K562 (cell line): ENCODE results near the gene TAS1R3. TPM values are rescaled to one million over a fixed set of nuclear protein-coding genes. Genes with fewer than 3 reads are reported as not detected.

Experiments
- CHD1 ChIP-seq: fragments of 200-600 bp; sonication (generic); IDR thresholded peaks from one replicate; pipeline ENCODE4 v1.6.1; 2012; ENCODE audit warnings: mild to moderate bottlenecking, moderate library complexity, low read length, inconsistent platforms
- CHD2 ChIP-seq: IDR thresholded peaks from 2 replicates; pipeline ENCODE4 v1.6.1; 2011; ENCODE audit warnings: low read depth, low read length
- ETS1 ChIP-seq: conservative IDR thresholded peaks from 2 replicates; pipeline ENCODE4 v1.6.1; 2011; ENCODE audit warnings: low read depth, mild to moderate bottlenecking, low read length; ENCODE audit not compliant: control insufficient read depth
- NFRKB ChIP-seq: fragments of 450-650 bp; IDR thresholded peaks from 2 replicates; pipeline ENCODE4 v1.6.1; 2016; ENCODE audit warnings: low read depth
- SAFB ChIP-seq: fragments of 200-400 bp; formaldehyde crosslinking; IDR thresholded peaks from 2 replicates; pipeline ENCODE4 v1.6.1; 2017; ENCODE audit warnings: low read depth, low read length, borderline replicate concordance
- TOE1 ChIP-seq, 2 experiments: fragments of 450-650 bp in 1 of 2; sonication (generic) in 1 of 2; formaldehyde crosslinking in 1 of 2; IDR thresholded peaks; 2 replicates each; pipeline versions ENCODE4 v1.7.1 to v1.8.0; 2016 to 2022; ENCODE audit warnings: borderline replicate concordance in 2 of 2, mild to moderate bottlenecking in 2 of 2, antibody characterized with exemption in 1 of 2, inconsistent platforms in 1 of 2, low read depth in 1 of 2, missing genetic modification reagents in 1 of 2, moderate library complexity in 1 of 2
- ZBED1 ChIP-seq: IDR thresholded peaks from 2 replicates; pipeline ENCODE4 v1.6.1; 2014
- ZBTB43 ChIP-seq: sonication (generic); formaldehyde crosslinking; IDR thresholded peaks from 2 replicates; pipeline ENCODE4 v1.8.0; 2023; ENCODE audit warnings: mild to moderate bottlenecking, missing genetic modification reagents
- ZBTB7A ChIP-seq: IDR thresholded peaks from 2 replicates; pipeline ENCODE4 v1.6.1; 2011; ENCODE audit warnings: low read depth, mild to moderate bottlenecking, low read length, moderate library complexity, borderline replicate concordance; ENCODE audit not compliant: control insufficient read depth
- ZNF224 ChIP-seq: sonication (generic); formaldehyde crosslinking; IDR thresholded peaks from 2 replicates; pipeline ENCODE4 v1.8.0; 2022; ENCODE audit warnings: mild to moderate bottlenecking, missing genetic modification reagents
- polyA plus RNA-seq, 8 experiments: library from polyadenylated mRNA; depleted of rRNA in 4 of 8; stranded (reverse) in 5 of 8; unstranded in 3 of 8; fragments of >200 nt; fragmentation: Nextera tagmentation in 2 of 8; fragmentation: Illumina TruSeq in 1 of 8; extraction: Ambion mirVana in 2 of 8; extraction: Trizol in 1 of 8; gene quantifications; 2 replicates each; pipeline versions ENCODE4 v1.2.1 to v1.2.3, GENCODE V29; 2011 to 2014; ENCODE audit warnings: inconsistent platforms in 1 of 8, missing spikeins in 1 of 8
- total RNA-seq, 7 experiments: library from RNA; depleted of rRNA in 6 of 7; stranded (reverse); fragments of >200 nt in 6 of 7; fragmentation: Illumina TruSeq in 2 of 7; extraction: Trizol in 2 of 7; gene quantifications; 2 replicates each; pipeline versions ENCODE4 v1.2.1 to v1.2.3, GENCODE V29; 2011 to 2021; ENCODE audit warnings: low replicate concordance in 1 of 7
- TF ChIP-seq, protein P1 (sequence below), 2 experiments: fragments of 450-650 bp in 1 of 2; sonication (generic) in 1 of 2; formaldehyde crosslinking; conservative IDR thresholded peaks; 2 replicates each; pipeline versions ENCODE4 v1.4.0 to v1.8.1; 2020 to 2022; ENCODE audit warnings: mild to moderate bottlenecking in 1 of 2, missing genetic modification reagents in 1 of 2
- TF ChIP-seq, protein P2 (sequence below): sonication (generic); formaldehyde crosslinking; IDR thresholded peaks from 2 replicates; pipeline ENCODE4 v1.8.1; 2022; ENCODE audit warnings: missing genetic modification reagents

The TAS1R3 gene
- total and polyA plus RNA-seq, 9 of the 15 experiments (the other 6 are each of a cell fraction or from before 2014, with no cell fraction given): 0.07 to 0.13 TPM; not detected in 7

DNA sequence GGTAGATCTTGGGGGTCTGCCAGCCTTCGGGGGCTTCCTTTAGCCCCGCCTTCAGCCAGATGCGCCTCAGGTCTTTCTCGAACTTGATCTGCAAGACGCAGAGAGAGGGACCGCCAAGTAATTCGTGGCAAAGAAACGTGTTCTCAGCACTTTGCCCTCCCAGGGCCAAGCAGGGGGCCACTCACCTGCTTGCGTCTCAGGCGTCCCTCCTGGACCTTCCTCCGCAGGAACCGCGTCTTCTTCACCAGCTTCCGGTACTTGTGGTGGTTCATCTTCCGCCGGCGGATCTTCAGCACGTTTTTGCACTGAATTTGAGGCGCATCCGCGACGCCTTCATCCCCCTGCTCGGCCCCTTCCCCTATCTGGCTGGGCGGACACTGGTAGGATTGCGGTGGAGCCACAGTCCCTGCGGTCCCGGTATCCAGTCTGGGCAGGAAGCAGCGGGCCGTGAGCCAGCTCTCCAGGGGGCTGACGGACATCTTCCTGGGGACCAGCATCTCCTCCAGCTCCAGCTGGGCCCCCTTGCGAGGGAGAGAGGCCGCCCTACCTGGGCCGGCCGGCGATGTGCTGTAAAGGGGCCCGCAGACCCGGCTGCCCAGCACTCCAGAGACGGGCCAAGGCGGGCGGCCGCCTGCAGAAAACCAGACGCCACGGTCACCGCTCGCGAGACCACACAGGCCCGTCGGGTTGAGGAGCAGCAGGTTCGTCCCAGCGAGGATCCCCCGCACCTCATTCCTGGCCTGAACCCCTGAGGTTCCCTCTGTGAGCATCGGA, 42.9 kb downstream of the TAS1R3 start (continued):
- TF ChIP-seq, protein P1, sequence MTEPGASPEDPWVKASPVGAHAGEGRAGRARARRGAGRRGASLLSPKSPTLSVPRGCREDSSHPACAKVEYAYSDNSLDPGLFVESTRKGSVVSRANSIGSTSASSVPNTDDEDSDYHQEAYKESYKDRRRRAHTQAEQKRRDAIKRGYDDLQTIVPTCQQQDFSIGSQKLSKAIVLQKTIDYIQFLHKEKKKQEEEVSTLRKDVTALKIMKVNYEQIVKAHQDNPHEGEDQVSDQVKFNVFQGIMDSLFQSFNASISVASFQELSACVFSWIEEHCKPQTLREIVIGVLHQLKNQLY (CRISPR knock-in tag; conservative IDR thresholded peaks at IDR 0.05): 0 out of 4 replicates have a peak, but pooled peaks of 1 of the 2 experiments have one; percentile 37
- TF ChIP-seq CHD2: peak; percentile 39; the same call in 1 of the 2 replicates
- peak; percentile 43; the same call in 1 of the 2 replicates for TF ChIP-seq ETS1
- 0 out of 2 replicates have a peak, but pooled peaks have one; percentile 6 for TF ChIP-seq ZNF224
- TF ChIP-seq ZBTB7A: peak; percentile 10; the same call in 1 of the 2 replicates
- TF ChIP-seq, protein P2, sequence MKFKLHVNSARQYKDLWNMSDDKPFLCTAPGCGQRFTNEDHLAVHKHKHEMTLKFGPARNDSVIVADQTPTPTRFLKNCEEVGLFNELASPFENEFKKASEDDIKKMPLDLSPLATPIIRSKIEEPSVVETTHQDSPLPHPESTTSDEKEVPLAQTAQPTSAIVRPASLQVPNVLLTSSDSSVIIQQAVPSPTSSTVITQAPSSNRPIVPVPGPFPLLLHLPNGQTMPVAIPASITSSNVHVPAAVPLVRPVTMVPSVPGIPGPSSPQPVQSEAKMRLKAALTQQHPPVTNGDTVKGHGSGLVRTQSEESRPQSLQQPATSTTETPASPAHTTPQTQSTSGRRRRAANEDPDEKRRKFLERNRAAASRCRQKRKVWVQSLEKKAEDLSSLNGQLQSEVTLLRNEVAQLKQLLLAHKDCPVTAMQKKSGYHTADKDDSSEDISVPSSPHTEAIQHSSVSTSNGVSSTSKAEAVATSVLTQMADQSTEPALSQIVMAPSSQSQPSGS (CRISPR knock-in tag): 0 out of 2 replicates have a peak, but pooled peaks have one; percentile 11
- TF ChIP-seq ZBTB43 (CRISPR knock-in tag): 0 out of 2 replicates have a peak, but pooled peaks have one; percentile 47
- no peak for TF ChIP-seq NFRKB
- peak; percentile 31 for TF ChIP-seq CHD1
- no peak for TF ChIP-seq ZBED1
- TF ChIP-seq TOE1 (IDR thresholded peaks at IDR 0.05; ENCODE audit: borderline replicate concordance): no peak
- TF ChIP-seq TOE1 (CRISPR knock-in tag; IDR thresholded peaks at IDR 0.05; ENCODE audit: borderline replicate concordance, low read depth): peak; percentile 42; the same call in 1 of the 2 replicates
- no peak for TF ChIP-seq SAFB
